ENCODE results near the gene FZD4.

DNA sequence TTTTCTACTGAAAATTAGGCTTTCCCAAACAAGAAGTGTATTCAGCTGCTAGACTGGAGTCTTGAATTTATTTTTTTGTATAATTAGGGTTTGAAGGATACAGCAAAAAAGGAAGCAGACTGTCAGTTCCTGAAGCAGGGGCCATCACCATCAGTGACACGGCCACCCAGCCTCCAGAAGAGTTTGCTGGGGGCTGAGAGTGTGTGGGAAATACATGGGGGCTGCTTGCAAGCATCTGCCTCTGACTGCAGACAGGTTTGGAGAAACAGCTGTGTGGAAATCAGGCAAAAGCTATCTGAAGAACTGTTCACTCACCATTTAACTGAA is 23.0 kb downstream of the FZD4 start:
- TF ChIP-seq, protein P1, sequence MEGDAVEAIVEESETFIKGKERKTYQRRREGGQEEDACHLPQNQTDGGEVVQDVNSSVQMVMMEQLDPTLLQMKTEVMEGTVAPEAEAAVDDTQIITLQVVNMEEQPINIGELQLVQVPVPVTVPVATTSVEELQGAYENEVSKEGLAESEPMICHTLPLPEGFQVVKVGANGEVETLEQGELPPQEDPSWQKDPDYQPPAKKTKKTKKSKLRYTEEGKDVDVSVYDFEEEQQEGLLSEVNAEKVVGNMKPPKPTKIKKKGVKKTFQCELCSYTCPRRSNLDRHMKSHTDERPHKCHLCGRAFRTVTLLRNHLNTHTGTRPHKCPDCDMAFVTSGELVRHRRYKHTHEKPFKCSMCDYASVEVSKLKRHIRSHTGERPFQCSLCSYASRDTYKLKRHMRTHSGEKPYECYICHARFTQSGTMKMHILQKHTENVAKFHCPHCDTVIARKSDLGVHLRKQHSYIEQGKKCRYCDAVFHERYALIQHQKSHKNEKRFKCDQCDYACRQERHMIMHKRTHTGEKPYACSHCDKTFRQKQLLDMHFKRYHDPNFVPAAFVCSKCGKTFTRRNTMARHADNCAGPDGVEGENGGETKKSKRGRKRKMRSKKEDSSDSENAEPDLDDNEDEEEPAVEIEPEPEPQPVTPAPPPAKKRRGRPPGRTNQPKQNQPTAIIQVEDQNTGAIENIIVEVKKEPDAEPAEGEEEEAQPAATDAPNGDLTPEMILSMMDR (tag by site-specific recombination; IDR thresholded peaks at IDR 0.05), result no peak
- TF ChIP-seq ZNF138 (tag by site-specific recombination; IDR thresholded peaks at IDR 0.05; ENCODE audit: borderline replicate concordance) (no peak), SETDB1 (IDR thresholded peaks at IDR 0.05; ENCODE audit: insufficient read length, low read length) (no peak)

Measured in HEK293 (cell line).